C4-2B (cell line): ENCODE data around the gene IST1.

ENCODE experiments used
- H3K27ac ChIP-seq: fragments of 450-650 bp; 2 replicates; pipeline ENCODE4 v1.5.1; 2017
- ZFX ChIP-seq: fragments of 450-650 bp; IDR thresholded peaks from 2 replicates; pipeline ENCODE4 v1.6.1; 2017
- TF ChIP-seq, protein P1 (sequence below): fragments of 450-650 bp; conservative IDR thresholded peaks from 2 replicates; pipeline ENCODE4 v1.5.1; 2017; ENCODE audit warnings: mild to moderate bottlenecking

The IST1 gene

DNA sequence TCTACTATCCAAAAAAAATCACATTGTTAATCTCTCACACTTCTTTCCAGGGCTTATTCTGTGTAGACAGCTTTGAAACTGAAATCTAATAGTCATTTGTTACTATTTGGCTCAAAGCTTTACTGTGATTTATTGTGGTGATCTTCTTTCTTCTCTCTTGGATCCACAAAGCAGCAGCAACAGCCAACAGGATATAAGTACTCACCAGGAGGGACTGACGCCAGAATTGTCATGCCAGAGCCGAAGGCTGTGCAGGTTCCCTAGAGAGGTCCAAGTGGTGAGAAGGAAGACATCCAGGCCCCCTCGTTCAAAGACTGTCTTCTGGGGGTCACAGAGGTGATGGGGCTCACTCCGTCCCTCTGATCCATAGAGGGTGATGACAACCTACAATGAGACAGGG is 71.6 kb downstream of the IST1 start:
- H3K27ac ChIP-seq: no peak overlapping the region
- TF ChIP-seq ZFX: no peak
- TF ChIP-seq, protein P1, sequence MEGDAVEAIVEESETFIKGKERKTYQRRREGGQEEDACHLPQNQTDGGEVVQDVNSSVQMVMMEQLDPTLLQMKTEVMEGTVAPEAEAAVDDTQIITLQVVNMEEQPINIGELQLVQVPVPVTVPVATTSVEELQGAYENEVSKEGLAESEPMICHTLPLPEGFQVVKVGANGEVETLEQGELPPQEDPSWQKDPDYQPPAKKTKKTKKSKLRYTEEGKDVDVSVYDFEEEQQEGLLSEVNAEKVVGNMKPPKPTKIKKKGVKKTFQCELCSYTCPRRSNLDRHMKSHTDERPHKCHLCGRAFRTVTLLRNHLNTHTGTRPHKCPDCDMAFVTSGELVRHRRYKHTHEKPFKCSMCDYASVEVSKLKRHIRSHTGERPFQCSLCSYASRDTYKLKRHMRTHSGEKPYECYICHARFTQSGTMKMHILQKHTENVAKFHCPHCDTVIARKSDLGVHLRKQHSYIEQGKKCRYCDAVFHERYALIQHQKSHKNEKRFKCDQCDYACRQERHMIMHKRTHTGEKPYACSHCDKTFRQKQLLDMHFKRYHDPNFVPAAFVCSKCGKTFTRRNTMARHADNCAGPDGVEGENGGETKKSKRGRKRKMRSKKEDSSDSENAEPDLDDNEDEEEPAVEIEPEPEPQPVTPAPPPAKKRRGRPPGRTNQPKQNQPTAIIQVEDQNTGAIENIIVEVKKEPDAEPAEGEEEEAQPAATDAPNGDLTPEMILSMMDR: no peak

DNA sequence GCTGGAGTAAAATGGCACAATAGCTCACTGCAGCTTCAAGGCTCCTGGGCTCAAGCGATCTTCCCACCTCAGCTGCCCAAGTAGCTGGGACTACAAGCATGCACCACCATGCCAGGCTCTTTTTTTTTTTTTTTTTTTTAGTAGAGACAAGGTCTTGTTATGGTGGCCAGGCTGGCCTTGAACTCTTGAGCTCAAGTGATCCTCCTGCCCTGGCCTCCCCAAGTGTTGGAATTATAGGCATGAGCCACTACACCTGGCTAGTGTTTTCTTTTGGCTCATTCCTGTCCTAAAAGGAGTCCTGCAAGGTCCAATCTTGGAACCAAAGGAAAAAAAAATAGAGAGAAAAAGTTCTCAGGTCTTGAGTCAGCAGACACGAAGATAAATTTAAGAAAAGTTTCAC is 74.0 kb downstream of the IST1 start:
- H3K27ac ChIP-seq: no peak overlapping the region

DNA sequence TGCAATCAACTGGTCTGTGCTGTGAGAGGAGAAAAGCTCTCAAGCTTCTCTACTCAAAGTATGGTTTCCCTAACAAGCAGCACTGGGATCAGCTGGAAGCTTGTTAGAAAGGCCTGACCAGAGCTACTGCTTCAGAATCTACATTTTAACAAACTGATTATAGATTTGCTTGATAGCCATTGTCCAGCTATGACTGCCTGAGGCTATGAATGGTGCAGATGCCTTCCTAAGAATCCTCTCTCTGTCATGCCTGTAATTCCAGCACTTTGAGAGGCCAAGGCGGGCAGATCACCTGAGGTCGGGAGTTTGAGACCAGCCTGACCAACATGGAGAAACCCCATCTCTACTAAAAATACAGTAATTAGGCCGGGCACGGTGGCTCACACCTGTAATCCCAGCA is 76.2 kb downstream of the IST1 start:
- no peak overlapping the region for H3K27ac ChIP-seq

More for the DNA sequence above, 74.0 kb downstream of the IST1 start:
- TF ChIP-seq, protein P1: no peak
- no peak for TF ChIP-seq ZFX

DNA sequence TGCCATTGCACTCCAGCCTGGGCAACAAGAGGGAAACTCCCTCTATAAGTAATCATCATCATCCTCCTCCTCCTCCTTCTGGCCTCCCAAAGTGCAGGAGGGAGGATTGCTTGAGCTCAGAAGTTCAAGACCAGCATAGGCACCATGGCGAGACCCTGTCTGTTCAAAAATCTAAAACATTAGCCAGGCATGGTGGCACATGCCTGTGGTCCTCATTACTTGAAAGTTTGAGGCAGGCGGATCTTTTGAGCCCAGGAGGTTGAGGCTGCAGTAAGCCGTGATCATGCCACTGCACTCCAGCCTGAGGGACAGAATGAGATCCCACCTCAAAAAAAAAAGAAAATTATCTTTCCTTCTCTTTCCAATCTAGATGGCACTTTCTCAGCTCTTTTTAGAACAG is 77.0 kb downstream of the IST1 start:
- H3K27ac ChIP-seq: no peak overlapping the region
- TF ChIP-seq, protein P1: no peak
- TF ChIP-seq ZFX: no peak

More for the DNA sequence above, 76.2 kb downstream of the IST1 start:
- TF ChIP-seq, protein P1: no peak
- TF ChIP-seq ZFX: no peak

DNA sequence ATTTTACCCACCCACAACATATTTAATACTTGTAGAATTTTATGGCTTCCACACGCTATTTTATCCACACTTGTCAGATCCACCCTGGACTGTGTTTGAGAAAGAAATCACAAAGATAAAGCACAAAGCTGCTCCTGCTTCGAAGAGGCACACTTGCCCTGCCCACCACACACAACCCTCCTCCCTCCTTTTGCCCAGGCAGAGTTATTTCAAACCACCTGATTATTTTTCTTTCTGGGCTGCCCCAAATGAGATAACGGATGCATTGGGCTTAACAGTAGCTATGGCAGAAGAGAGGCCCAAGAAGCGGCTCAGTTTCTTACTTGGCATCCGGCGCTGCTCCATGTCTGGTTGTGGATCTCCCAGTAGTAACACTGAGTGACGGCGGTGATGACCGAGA is 77.7 kb downstream of the IST1 start:
- TF ChIP-seq ZFX: no peak
- TF ChIP-seq, protein P1: no peak
- H3K27ac ChIP-seq: no peak overlapping the region

DNA sequence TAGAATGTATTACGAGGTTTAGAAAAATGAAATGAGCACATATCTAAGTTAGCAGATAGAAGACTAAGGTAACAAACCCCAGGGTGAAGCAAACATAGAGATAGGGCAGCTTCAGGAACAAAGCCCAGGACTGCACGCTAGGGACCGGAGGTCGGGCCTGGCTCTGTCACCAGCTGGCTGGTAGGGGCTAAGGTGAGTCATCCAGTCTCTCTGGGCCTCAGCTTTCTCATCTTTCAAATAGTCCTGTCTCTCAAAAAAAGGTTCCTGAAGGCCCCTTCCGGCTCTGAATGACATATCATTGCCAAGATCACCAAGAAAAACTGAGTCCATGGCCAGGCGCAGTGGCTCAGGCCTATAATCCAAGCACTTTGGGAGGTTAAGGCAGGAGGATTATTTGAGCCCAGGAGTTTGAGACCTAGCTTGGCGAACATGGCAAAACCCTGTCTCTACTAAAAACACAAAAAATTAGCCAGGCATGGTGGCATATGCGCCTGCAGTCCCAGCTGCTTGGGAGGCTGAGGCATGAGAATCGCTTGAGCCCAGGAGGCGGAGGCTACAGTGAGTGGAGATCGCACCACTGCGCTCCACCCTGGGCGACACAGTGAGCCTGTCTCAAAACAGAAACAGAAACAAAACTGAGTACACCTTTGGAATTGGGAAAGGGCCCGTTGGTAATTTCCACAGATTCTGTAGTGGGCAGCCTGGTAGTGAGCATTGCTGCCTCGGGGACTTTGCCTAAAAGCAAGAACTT is 78.9 kb downstream of the IST1 start:
- no peak overlapping the region for H3K27ac ChIP-seq
- TF ChIP-seq, protein P1: no peak
- no peak for TF ChIP-seq ZFX
